Transverse colon (tissue), 4 donors: ENCODE results near the gene CENPK. TPM values are rescaled to one million over a fixed set of nuclear protein-coding genes. Genes with fewer than 3 reads are reported as not detected.
"Not testable (repeated sequence)": the region's sequence is repeated elsewhere in the genome, so short reads cannot be mapped to it uniquely, and the experiment has no call there.

ENCODE experiments used
- DNase-seq: peaks from one replicate; pipeline ENCODE4 v3.0.0-alpha.2; 2019
- H3K27ac ChIP-seq, 4 donors: fragments of 200-600 bp; sonication (generic); 2 replicates each; pipeline ENCODE4 v1.5.1; 2016 to 2018; ENCODE audit warnings: inconsistent platforms in 4 of 4
- H3K27me3 ChIP-seq: fragments of 200-600 bp; sonication (generic); 2 replicates; pipeline ENCODE4 v1.5.1; 2017; ENCODE audit warnings: inconsistent platforms
- H3K36me3 ChIP-seq, 4 donors: fragments of 200-600 bp; sonication (generic); 2 replicates each; pipeline ENCODE4 v1.5.1; 2017 to 2019; ENCODE audit warnings: inconsistent platforms in 4 of 4
- H3K4me1 ChIP-seq, 4 donors: fragments of 200-600 bp; sonication (generic); 2 replicates each; pipeline ENCODE4 v1.5.1; 2017 to 2020; ENCODE audit warnings: inconsistent platforms in 4 of 4
- H3K4me3 ChIP-seq, 4 donors: fragments of 200-600 bp; sonication (generic); 1 replicate in 1 of 4; 2 replicates in 3 of 4; pipeline versions ENCODE4 v1.5.1 to v1.6.1; 2017 to 2019; ENCODE audit warnings: inconsistent platforms in 4 of 4
- H3K9me3 ChIP-seq, 2 donors: fragments of 200-600 bp; sonication (generic); 2 replicates each; pipeline ENCODE4 v1.5.1; 2017 to 2019; ENCODE audit warnings: inconsistent platforms in 2 of 2
- EP300 ChIP-seq: sonication (generic); formaldehyde crosslinking; IDR thresholded peaks from one replicate; pipeline ENCODE4 v1.6.1; 2017; ENCODE audit warnings: antibody characterized with exemption, low read depth
- POLR2A ChIP-seq: fragments of 450-650 bp; IDR thresholded peaks from one replicate; pipeline ENCODE4 v1.6.1; 2016; ENCODE audit warnings: antibody characterized with exemption, mild to moderate bottlenecking, moderate library complexity
- POLR2AphosphoS5 ChIP-seq, 3 donors: sonication (generic); formaldehyde crosslinking; IDR thresholded peaks; one replicate each; pipeline ENCODE4 v1.6.1; 2016; ENCODE audit warnings: antibody characterized with exemption in 3 of 3
- WGBS, 2 donors: methylation state at CpG; one replicate each; pipeline ENCODE4 v1.1.5; 2018; ENCODE audit warnings: low coverage in 1 of 2; 5-methylcytosine and 5-hydroxymethylcytosine counted together
- in situ Hi-C, 4 donors: fragments of 200-750 bp; cut with MboI; loops; one replicate each; pipeline versions ENCODE4 v1.15.0 to v1.15.1; 2017; ENCODE audit warnings: low sequenced_read_pairs in 3 of 4, low pct_ligation_motif_present in 1 of 4, low pct_unique_long_range_greater_than_20kb in 1 of 4
- intact Hi-C: fragments of 100-400 bp; cut with DNase I; formaldehyde crosslinking; loops from one replicate; pipeline ENCODE4 v1.15.1; 2023; ENCODE audit warnings: low total_unique reads
- total RNA-seq, 4 donors: library from RNA; depleted of rRNA; stranded (reverse); fragments of >200 nt; gene quantifications; one replicate each; pipeline ENCODE4 v1.1.0, GENCODE V29; 2016
- TF ChIP-seq, protein P1 (sequence below), 5 experiments: fragments of 200-600 bp in 3 of 5; fragments of 450-650 bp in 2 of 5; sonication (generic) in 3 of 5; IDR thresholded peaks; 1 replicate in 2 of 5; 2 replicates in 3 of 5; pipeline ENCODE4 v1.5.1; 2016 to 2017; ENCODE audit warnings: antibody characterized with exemption in 5 of 5, inconsistent platforms in 3 of 5, mild to moderate bottlenecking in 2 of 5, moderate library complexity in 1 of 5

CENPK gene
- total RNA-seq, 4 donors from 2014 or later = 2.0 to 7.6 (median 5.2) TPM; not detected in 1

DNA sequence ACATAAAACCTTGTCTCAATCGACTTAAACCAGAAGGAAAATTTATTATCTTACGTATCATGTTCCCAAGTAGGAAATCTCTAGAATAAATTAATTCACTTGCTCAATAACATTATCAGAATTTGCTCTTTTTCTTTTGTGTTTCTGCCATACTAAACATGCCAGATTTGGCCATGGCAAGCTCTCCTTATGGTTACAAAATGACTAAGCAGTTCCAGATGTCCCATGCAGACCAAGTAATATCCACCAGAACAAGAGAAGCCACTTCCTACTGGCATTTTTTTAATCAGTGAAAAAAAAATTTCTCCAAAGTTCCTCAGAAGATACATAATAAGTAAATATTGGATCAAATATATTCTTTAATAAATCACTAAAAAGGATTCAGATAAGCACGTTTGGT, 56.0 kb downstream of the CENPK start:
- WGBS, 2 donors = 76 to 80% methylated on average over 3 of the region's 3 CpGs
- no peaks in the 10 kb centered on the region for H3K4me1 ChIP-seq
- no peaks in the 10 kb centered on the region for H3K36me3 ChIP-seq
- intact Hi-C loops = no loop called here
- H3K27ac ChIP-seq = no peak overlapping the region
- H3K9me3 ChIP-seq = no peaks in the 10 kb centered on the region
- TF ChIP-seq POLR2AphosphoS5 (IDR thresholded peaks at IDR 0.05) (no peak), EP300 (no peak), POLR2A (no peak)
- TF ChIP-seq, protein P1, sequence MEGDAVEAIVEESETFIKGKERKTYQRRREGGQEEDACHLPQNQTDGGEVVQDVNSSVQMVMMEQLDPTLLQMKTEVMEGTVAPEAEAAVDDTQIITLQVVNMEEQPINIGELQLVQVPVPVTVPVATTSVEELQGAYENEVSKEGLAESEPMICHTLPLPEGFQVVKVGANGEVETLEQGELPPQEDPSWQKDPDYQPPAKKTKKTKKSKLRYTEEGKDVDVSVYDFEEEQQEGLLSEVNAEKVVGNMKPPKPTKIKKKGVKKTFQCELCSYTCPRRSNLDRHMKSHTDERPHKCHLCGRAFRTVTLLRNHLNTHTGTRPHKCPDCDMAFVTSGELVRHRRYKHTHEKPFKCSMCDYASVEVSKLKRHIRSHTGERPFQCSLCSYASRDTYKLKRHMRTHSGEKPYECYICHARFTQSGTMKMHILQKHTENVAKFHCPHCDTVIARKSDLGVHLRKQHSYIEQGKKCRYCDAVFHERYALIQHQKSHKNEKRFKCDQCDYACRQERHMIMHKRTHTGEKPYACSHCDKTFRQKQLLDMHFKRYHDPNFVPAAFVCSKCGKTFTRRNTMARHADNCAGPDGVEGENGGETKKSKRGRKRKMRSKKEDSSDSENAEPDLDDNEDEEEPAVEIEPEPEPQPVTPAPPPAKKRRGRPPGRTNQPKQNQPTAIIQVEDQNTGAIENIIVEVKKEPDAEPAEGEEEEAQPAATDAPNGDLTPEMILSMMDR (IDR thresholded peaks at IDR 0.05) = no peak
- no peak overlapping the region for H3K4me3 ChIP-seq
- H3K27me3 ChIP-seq = no peaks in the 10 kb centered on the region
- no peak for DNase-seq
- in situ Hi-C loops = no loop called here

DNA sequence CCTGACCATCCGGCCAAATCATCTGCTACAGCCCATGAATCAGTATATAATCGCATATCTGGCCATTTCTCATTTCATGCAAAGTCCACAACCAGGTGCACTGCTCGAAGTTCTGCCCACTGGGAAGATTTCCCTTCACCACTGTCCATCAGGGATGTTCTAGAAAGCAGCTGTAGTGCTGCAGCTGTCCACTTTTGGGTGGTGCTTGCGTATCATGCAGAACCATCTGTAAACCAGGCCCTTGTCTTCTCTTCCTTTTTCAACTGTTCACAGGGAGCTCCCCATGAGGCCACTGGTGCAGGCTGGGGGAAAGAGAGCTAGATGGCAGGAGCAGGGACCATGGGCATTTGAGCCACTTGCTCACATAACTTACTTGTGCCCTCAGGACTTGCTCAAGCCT, 73.8 kb downstream of the CENPK start:
- DNase-seq = no peak
- H3K27me3 ChIP-seq = no peaks in the 10 kb centered on the region
- H3K9me3 ChIP-seq = no peaks in the 10 kb centered on the region
- WGBS, 2 donors = 94 to 100% methylated on average over 1 to 4 of the region's 4 CpGs
- in situ Hi-C loops (loop anchor here (25.0 kb wide), 5 partner anchors 377 to 852 kb away; no protein-coding TSS in a partner anchor), intact Hi-C loops (loop anchor here (5.0 kb wide), 1 partner anchor 677 kb away; no protein-coding TSS in a partner anchor)
- TF ChIP-seq POLR2AphosphoS5 (IDR thresholded peaks at IDR 0.05) (no peak), POLR2A (no peak), EP300 (no peak)
- TF ChIP-seq, protein P1 (IDR thresholded peaks at IDR 0.05) = no peak
- no peak overlapping the region for H3K4me3 ChIP-seq
- no peak overlapping the region for H3K27ac ChIP-seq
- no peaks in the 10 kb centered on the region for H3K36me3 ChIP-seq
- H3K4me1 ChIP-seq = no peaks in the 10 kb centered on the region

DNA sequence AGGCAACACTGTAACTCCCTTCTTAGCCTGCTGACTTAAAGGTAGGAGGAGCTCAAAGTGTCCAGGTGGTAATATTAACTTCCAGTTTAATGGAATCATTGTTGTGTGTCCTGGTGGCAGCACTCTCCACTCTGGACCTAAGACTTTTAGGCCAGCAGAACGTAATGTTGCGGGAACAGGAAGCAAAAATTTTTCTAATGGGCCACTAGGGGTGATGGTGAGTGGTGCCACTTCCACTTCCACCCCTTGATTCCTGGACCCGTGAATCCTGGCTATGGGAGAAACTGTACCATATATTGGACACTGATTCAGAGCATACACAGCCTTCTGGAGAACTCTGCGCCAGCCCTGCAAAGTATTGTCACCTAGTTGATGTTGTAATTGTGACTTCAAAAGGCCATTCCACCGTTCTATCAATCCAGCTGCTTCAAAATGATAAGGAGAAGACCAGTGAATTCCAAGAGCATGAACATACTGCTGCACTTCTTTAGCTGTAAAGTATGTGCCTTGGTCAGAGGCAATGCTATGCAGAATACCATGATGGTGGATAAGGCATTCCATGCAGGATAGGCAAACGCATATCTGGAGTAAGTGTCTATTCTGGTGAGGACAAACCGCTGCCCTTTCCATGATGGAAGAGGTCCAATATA, 74.8 kb downstream of the CENPK start:
- DNase-seq, H3K4me1 ChIP-seq, H3K27ac ChIP-seq, H3K4me3 ChIP-seq, H3K36me3 ChIP-seq, H3K9me3 ChIP-seq, H3K27me3 ChIP-seq: not testable (repeated sequence)
- intact Hi-C loops = loop anchor here (5.0 kb wide), 1 partner anchor 676 kb away; no protein-coding TSS in a partner anchor
- 87% methylated on average over 7 of the region's 7 CpGs; no CpG with 5 or more reads in 1 of the 2 donors for WGBS, 2 donors
- in situ Hi-C loops = loop anchor here (25.0 kb wide), 5 partner anchors 376 to 851 kb away; no protein-coding TSS in a partner anchor

DNA sequence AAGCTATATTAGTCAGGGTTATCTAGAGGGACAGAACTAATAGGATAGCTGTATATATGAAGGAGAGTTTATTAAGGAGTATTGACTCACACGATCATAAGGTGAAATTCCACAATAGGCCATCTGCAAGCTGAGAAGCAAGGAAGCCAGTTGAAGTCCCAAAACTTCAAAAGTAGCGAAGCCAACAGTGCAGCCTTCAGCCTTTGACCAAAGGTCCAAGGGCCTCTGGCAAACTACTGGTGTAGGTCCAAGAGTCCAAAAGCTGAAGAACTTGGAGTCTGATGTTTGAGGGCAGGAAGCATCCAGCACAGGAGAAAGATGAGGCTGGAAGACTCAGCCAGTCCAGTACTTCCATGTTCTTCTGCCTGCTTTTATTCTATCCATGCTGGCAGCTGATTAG, 76.2 kb downstream of the CENPK start:
- DNase-seq, H3K4me1 ChIP-seq, H3K27ac ChIP-seq, H3K4me3 ChIP-seq, H3K27me3 ChIP-seq, H3K36me3 ChIP-seq, H3K9me3 ChIP-seq: not testable (repeated sequence)
- intact Hi-C loops = loop anchor here (5.0 kb wide), 1 partner anchor 675 kb away; no protein-coding TSS in a partner anchor
- WGBS, 2 donors = 100% methylated on average over 1 to 2 of the region's 2 CpGs
- in situ Hi-C loops = loop anchor here (25.0 kb wide), 5 partner anchors 375 to 850 kb away; no protein-coding TSS in a partner anchor

DNA sequence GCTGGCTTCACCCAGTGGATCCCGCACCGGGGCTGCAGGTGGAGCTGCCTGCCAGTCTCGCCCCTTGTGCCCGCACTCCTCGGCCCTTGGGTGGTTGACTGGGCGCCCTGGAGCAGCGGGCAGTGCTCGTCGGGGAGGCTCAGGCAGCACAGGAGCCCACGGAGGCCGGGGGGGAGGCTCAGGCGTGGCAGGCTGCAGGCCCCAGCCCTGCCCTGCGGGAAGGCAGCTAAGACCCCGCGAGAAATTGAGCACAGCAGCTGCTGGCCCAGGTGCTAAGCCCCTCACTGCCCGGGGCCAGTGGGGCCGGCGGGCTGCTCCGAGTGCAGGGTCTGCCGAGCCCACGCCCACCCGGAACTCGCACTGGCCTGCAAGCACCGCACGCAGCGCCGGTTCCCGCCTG, 77.6 kb downstream of the CENPK start:
- Histone ChIP-seq H3K27me3 (no peaks in the 10 kb centered on the region), H3K4me1 (peaks cover 0 to 19% (median 5%) of the 10 kb centered on the region in 4 donors), H3K4me3 (no peak overlapping the region), H3K36me3 (no peaks in the 10 kb centered on the region), H3K27ac (no peak overlapping the region), H3K9me3 (no peaks in the 10 kb centered on the region)
- intact Hi-C loops = loop anchor here (5.0 kb wide), 1 partner anchor 673 kb away; no protein-coding TSS in a partner anchor
- no peak for DNase-seq
- in situ Hi-C loops = loop anchor here (25.0 kb wide), 5 partner anchors 373 to 848 kb away; no protein-coding TSS in a partner anchor
- 100% methylated on average over 11 of the region's 28 CpGs; no CpG with 5 or more reads in 1 of the 2 donors for WGBS, 2 donors
- TF ChIP-seq, protein P1 (IDR thresholded peaks at IDR 0.05) = no peak
- TF ChIP-seq POLR2AphosphoS5 (IDR thresholded peaks at IDR 0.05) = no peak
- TF ChIP-seq EP300 = no peak
- no peak for TF ChIP-seq POLR2A
